Coronary artery (tissue), 2 donors: ENCODE results near the gene OTOL1.

Source experiments
- DNase-seq: peaks from one replicate; pipeline ENCODE4 v3.0.0-alpha.2; 2017; ENCODE audit warnings: low spot score
- H3K27ac ChIP-seq, 2 donors: fragments of 200-600 bp; sonication (generic); one replicate each; pipeline ENCODE4 v1.5.1; 2016 to 2019
- H3K4me3 ChIP-seq: fragments of 200-600 bp; sonication (generic); 2 replicates; pipeline ENCODE4 v1.5.1; 2016; ENCODE audit warnings: mild to moderate bottlenecking, moderate library complexity
- TF ChIP-seq, protein P1 (sequence below): fragments of 200-600 bp; sonication (generic); IDR thresholded peaks from one replicate; pipeline ENCODE4 v1.5.1; 2019; ENCODE audit warnings: antibody characterized with exemption

The OTOL1 gene

DNA sequence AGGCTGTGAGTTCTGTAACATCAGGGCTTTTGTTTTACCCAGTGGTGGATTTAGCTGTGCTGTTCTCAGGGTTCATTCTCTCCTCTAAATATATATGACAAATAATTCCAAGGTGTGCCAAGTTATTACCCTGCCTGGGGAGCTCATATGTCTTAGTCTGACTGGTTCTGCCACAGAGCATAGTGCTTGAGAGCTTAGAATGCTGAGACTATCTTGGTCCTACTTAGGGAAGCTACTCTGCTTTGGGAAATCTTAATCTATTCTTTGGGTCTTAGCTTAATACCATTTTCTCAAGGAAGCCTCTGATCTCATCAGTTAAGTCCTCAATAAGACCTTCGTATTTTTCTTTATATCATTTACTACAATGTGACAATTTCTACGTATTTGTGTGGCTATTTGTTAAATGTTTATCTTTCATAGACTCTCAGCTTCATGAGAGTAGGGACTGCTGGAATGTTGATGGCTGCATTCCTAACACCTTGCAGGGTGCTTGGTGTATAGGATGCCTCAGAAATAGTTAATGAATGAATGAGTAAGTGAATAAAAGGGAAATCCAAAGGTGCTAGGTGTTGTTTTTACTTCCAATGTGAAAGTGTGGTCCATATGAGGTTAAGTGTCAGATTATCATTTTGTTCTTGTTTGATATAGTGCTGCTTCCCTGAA is 1.8 kb downstream of the OTOL1 start:
- H3K4me3 ChIP-seq: no peak overlapping the region
- no peak overlapping the region for H3K27ac ChIP-seq
- TF ChIP-seq, protein P1, sequence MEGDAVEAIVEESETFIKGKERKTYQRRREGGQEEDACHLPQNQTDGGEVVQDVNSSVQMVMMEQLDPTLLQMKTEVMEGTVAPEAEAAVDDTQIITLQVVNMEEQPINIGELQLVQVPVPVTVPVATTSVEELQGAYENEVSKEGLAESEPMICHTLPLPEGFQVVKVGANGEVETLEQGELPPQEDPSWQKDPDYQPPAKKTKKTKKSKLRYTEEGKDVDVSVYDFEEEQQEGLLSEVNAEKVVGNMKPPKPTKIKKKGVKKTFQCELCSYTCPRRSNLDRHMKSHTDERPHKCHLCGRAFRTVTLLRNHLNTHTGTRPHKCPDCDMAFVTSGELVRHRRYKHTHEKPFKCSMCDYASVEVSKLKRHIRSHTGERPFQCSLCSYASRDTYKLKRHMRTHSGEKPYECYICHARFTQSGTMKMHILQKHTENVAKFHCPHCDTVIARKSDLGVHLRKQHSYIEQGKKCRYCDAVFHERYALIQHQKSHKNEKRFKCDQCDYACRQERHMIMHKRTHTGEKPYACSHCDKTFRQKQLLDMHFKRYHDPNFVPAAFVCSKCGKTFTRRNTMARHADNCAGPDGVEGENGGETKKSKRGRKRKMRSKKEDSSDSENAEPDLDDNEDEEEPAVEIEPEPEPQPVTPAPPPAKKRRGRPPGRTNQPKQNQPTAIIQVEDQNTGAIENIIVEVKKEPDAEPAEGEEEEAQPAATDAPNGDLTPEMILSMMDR: no peak
- DNase-seq: no peak

DNA sequence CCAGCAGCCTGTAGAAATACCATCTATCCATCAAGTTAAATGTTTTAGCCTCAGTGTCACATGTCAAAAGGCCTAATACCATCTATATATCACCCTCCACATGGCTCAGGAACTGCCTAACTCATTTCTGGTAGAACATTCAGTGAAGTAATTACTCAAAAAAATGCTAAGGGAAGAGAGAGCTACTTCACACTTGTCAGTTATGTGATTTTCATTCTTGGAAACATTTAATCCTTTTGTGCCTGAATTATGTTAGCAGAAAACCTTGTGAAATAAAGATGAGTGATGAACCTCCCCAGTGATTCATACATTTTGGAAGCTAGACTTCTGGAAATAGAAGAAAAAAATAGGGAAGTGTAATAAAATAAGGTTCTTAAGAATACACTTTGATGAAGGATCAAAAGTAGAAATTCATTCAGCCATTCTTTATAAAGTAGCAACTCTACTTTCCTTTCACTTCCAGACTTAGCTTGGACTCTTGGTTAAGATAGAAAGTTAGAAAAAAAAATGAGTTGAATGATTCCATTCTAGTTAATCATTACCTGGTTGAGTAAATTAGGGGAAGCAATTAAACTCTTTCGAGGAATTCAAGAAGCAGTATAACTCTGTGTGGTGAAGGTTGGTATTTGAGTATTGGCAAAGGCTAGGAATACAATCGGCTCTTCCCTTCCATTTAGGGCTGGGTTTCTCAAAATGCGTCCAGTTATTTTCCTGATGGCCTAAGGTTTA is 3.6 kb downstream of the OTOL1 start:
- Histone ChIP-seq H3K27ac (no peak overlapping the region), H3K4me3 (no peak overlapping the region)
- DNase-seq: no peak
- TF ChIP-seq, protein P1: no peak

DNA sequence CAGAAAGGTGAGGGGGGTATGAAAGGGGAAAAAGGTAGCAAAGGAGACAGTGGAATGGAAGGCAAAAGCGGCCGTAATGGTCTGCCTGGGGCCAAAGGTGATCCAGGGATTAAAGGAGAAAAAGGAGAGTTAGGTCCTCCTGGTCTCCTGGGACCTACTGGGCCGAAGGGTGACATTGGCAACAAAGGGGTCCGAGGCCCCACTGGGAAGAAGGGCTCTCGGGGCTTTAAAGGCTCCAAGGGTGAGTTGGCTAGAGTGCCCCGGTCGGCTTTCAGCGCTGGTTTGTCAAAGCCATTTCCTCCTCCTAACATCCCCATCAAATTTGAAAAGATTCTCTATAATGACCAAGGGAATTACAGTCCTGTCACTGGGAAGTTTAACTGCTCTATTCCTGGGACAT is 6.7 kb downstream of the OTOL1 start:
- Histone ChIP-seq H3K27ac (no peak overlapping the region), H3K4me3 (no peak overlapping the region)
- no peak for DNase-seq
- TF ChIP-seq, protein P1: no peak

DNA sequence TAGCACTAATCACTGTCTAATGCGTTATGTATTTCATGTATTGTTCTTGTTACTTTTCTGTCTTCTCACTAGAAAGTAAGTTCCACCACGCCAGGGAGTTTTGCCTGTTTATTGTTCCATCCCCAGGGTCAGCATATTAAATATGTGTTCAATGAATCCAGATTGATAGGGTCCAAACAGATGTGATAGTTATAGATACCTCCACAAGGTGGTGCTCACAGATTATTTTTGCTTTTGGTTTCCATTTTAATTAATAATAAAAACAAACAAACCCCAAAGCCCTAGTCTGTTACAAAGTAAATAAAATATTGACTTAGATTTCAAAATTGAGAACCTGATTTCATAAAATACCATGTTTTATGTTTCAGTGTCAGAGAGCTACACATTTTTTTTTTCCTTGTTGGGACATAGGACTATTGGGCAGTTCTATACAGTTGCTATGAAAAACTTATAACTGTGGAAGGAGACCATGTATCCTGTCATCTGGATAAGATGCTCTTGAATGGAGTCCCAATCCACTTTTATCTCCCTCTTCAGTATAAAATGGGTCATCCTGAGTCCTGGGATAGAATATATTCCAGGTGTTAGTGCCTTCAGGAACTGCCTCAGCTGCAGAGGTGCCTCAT is 12.4 kb downstream of the OTOL1 start:
- no peak overlapping the region for H3K4me3 ChIP-seq
- TF ChIP-seq, protein P1: no peak
- DNase-seq: no peak
- no peak overlapping the region for H3K27ac ChIP-seq

DNA sequence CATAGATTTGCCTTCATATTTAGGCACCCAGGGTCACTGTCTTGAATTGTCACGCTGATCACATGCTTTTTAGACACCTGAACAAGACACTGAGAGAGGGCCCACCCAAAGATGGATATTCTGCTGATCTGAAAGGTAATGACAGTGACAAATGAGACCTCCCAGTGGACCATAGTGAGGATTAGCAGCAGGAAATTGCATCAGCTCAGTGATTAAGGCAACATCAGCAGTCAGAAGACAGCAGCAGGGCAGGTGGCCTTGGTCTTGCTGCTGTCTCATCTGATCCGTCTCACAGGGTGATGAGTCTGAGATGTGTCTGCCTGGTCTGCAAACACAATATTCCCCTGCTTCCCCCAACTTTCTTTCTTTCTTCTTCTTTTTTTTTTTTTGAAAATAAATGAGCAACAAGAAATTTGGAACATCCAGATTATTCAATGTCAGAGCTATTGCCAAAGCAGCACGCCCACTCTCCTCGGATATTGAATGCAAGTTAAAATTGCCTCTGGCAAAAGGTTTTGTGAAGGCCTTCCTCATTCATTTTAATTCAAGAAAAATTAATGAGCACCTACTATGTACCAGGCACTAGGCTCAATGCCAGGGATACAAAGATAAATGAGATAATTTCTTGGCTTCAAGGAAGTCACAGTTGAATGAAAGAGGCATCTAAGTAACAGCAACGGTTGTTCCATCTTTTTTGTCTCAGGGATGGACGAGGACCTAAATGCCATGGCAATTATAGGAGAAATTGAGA is 14.1 kb downstream of the OTOL1 start:
- no peak overlapping the region for H3K4me3 ChIP-seq
- no peak for DNase-seq
- TF ChIP-seq, protein P1: no peak
- no peak overlapping the region for H3K27ac ChIP-seq

DNA sequence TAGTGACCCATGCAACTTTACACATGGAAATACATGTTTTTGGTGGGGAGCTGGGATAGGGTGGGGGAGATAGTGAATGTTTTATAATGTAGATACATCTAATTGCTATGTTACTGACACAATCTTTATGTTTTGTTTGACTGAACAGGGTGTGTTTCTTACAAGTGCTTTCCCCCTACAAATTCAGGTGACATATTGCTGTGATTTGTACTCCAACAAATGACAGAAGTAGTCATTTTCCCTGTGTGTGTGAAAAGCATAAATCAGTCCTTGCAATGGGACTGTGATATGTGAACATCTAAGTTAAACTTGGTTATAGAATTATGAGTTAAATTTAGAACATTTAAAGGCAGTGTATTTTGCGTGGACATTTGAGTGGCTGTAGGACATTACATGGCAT is 27.3 kb downstream of the OTOL1 start:
- DNase-seq: no peak
- H3K4me3 ChIP-seq: no peak overlapping the region
- TF ChIP-seq, protein P1: no peak
- no peak overlapping the region for H3K27ac ChIP-seq
